Right lobe of liver (tissue), 6 donors: ENCODE data around the gene MAP4. TPM values are rescaled to one million over a fixed set of nuclear protein-coding genes. Genes with fewer than 3 reads are reported as not detected.
A peak's percentile ranks its signal among the peaks of the same experiment; 100 is the strongest.

Experiments used
- ATAC-seq, 4 donors: fragments of 200-7000 bp; cut with Tn5 transposase; one replicate each; pipeline ENCODE4 v1.9.1; 2020; ENCODE audit warnings: mild to moderate bottlenecking in 4 of 4, moderate library complexity in 4 of 4
- DNase-seq, 3 donors: peaks; one replicate each; pipeline ENCODE4 v3.0.0-alpha.2; 2020
- H3K27ac ChIP-seq, 3 donors: fragments of 200-600 bp; one replicate each; pipeline ENCODE4 v1.8.0; 2022
- H3K27me3 ChIP-seq, 2 donors: fragments of 200-600 bp; one replicate each; pipeline ENCODE4 v1.8.0; 2022
- H3K36me3 ChIP-seq, 4 donors: fragments of 200-600 bp; sonication (generic) in 1 of 4; one replicate each; pipeline versions ENCODE4 v1.5.1 to v1.8.0; 2017 to 2022; ENCODE audit warnings: control low read depth in 1 of 4
- H3K4me1 ChIP-seq, 4 donors: fragments of 200-600 bp; sonication (generic) in 1 of 4; one replicate each; pipeline versions ENCODE4 v1.5.1 to v1.8.0; 2017 to 2022; ENCODE audit warnings: control low read depth in 1 of 4
- H3K4me3 ChIP-seq, 3 donors: fragments of 200-600 bp; one replicate each; pipeline ENCODE4 v1.8.0; 2022
- H3K9me3 ChIP-seq, 4 donors: fragments of 200-600 bp; sonication (generic) in 1 of 4; one replicate each; pipeline versions ENCODE4 v1.5.1 to v1.8.0; 2017 to 2022; ENCODE audit warnings: control low read depth in 1 of 4
- CTCF ChIP-seq, 4 donors: fragments of 200-600 bp in 3 of 4; fragments of 450-650 bp in 1 of 4; IDR thresholded peaks; one replicate each; pipeline versions ENCODE4 v1.5.1 to v1.8.0; 2016 to 2022; ENCODE audit warnings: antibody characterized with exemption in 4 of 4, mild to moderate bottlenecking in 2 of 4
- POLR2A ChIP-seq: fragments of 450-650 bp; IDR thresholded peaks from one replicate; pipeline ENCODE4 v1.6.1; 2017; ENCODE audit warnings: antibody characterized with exemption, mild to moderate bottlenecking
- WGBS: methylation state at CpG from one replicate; pipeline ENCODE4 v1.1.6; 2018; ENCODE audit warnings: low coverage, low lambda C conversion rate; ENCODE audit not compliant: insufficient coverage; ENCODE audit errors: missing lambda C conversion rate; 5-methylcytosine and 5-hydroxymethylcytosine counted together
- intact Hi-C, 2 donors: fragments of 100-400 bp; cut with DNase I; formaldehyde crosslinking; loops; one replicate each; pipeline versions ENCODE4 v1.11.2 to v1.14.1; 2022
- total RNA-seq, 6 experiments: library from RNA; depleted of rRNA in 2 of 6; stranded (reverse); fragments of >200 nt in 2 of 6; fragmentation: NEBNext Ultra II Directional in 3 of 6; extraction: Animal tissue kit (Norgen Biotek cat#: 25700) in 3 of 6; gene quantifications; one replicate each; pipeline versions ENCODE4 v1.1.0 to v1.2.4, GENCODE V29; 2016 to 2023
- donor health status: DM: no; HTN: yes; CAD: no.
- donor health status: DM: no; HTN: no; CAD: no.
- donor health status: DM: no; HTN: no; CAD: no.
- donor health status: DM: no; HTN: yes; CAD: no.
- donor health status: DM: no; HTN: yes; CAD: no.

Gene MAP4
- total RNA-seq, 6 experiments from 2014 or later, result 59.1 to 94.9 (median 66.2) TPM

GRCh38 chr3:47851888-47852603 is 164.2 kb downstream of the MAP4 start:
- Histone ChIP-seq H3K27ac (no peak overlapping the region), H3K36me3 (peaks cover 4 to 70% (median 29%) of the 10 kb centered on the region in 4 donors), H3K9me3 (no peaks in the 10 kb centered on the region), H3K27me3 (no peaks in the 10 kb centered on the region), H3K4me3 (no peak overlapping the region), H3K4me1 (no peaks in the 10 kb centered on the region)
- DNase-seq (no peak), ATAC-seq (no peak)
- TF ChIP-seq POLR2A, result no peak
- TF ChIP-seq CTCF (IDR thresholded peaks at IDR 0.05), result no peak
- WGBS, result 91% methylated on average over 11 of the region's 12 CpGs
- intact Hi-C loops, result no loop called here

- Histone ChIP-seq H3K4me1 (no peaks in the 10 kb centered on the region), H3K9me3 (no peaks in the 10 kb centered on the region), H3K27me3 (no peaks in the 10 kb centered on the region), H3K27ac (no peak overlapping the region), H3K36me3 (peaks cover 0 to 70% (median 29%) of the 10 kb centered on the region in 4 donors), H3K4me3 (no peak overlapping the region)
- no peak for ATAC-seq
- TF ChIP-seq POLR2A (no peak), CTCF (IDR thresholded peaks at IDR 0.05) (no peak)
- intact Hi-C loops, result no loop called here
- DNase-seq, result no peak
- 49% methylated on average over 7 of the region's 14 CpGs for WGBS
Observed at GRCh38 chr3:47850564-47851410, 165.4 kb downstream of the MAP4 start.

- peaks cover 0 to 68% (median 29%) of the 10 kb centered on the region in 4 donors for H3K36me3 ChIP-seq
- no peaks in the 10 kb centered on the region for H3K27me3 ChIP-seq
- ATAC-seq, result peak; percentile 34 to 48 (median 41)
- intact Hi-C loops, result loop anchor here (10.0 kb wide), 2 partner anchors 145 to 305 kb away; no protein-coding TSS in a partner anchor
- no peaks in the 10 kb centered on the region for H3K9me3 ChIP-seq
- WGBS, result 72% methylated on average over 9 of the region's 35 CpGs
- no peak overlapping the region for H3K27ac ChIP-seq
- no peaks in the 10 kb centered on the region for H3K4me1 ChIP-seq
- TF ChIP-seq POLR2A, result no peak
- peak in 2 of 4 donors; percentile 31 to 37 for TF ChIP-seq CTCF (IDR thresholded peaks at IDR 0.05)
- no peak overlapping the region for H3K4me3 ChIP-seq
- DNase-seq, result no peak
Observed at GRCh38 chr3:47849699-47850563, 166.3 kb downstream of the MAP4 start.

GRCh38 chr3:47849186-47849698 is 167.0 kb downstream of the MAP4 start:
- no peak for TF ChIP-seq POLR2A
- no peak for TF ChIP-seq CTCF (IDR thresholded peaks at IDR 0.05)
- Histone ChIP-seq H3K36me3 (peaks cover 0 to 68% (median 32%) of the 10 kb centered on the region in 4 donors), H3K9me3 (no peaks in the 10 kb centered on the region), H3K4me1 (no peaks in the 10 kb centered on the region), H3K4me3 (no peak overlapping the region), H3K27ac (no peak overlapping the region), H3K27me3 (no peaks in the 10 kb centered on the region)
- intact Hi-C loops, result loop anchor here (10.0 kb wide), 2 partner anchors 146 to 306 kb away; no protein-coding TSS in a partner anchor
- 70% methylated on average over 3 of the region's 14 CpGs for WGBS
- no peak for DNase-seq
- peak in 3 of 4 donors; percentile 2 to 4 (median 3) for ATAC-seq
